ENCODE results near the gene SLC16A1.
A peak's percentile ranks its signal among the peaks of the same experiment; 100 is the strongest.
"Not testable (repeated sequence)": the region's sequence is repeated elsewhere in the genome, so short reads cannot be mapped to it uniquely, and the experiment has no call there.

Gene SLC16A1

GRCh38 chr1:112995890-112996289, 39.9 kb upstream of the SLC16A1 start:
- Histone ChIP-seq H3K9me3 (no peaks in the 10 kb centered on the region), H3K27me3 (no peaks in the 10 kb centered on the region), H3K4me3 (no peak overlapping the region), H3K27ac (peak overlapping the region; percentile 55 to 79), H3K4me1 (peaks cover 0 to 62% (median 25%) of the 10 kb centered on the region in 4 donors), H3K36me3 (no peaks in the 10 kb centered on the region)
- intact Hi-C loops (cut with DNase I; ENCODE audit: low total_unique reads), result no loop called here
- DNase-seq, result no peak
- TF ChIP-seq, protein P1, sequence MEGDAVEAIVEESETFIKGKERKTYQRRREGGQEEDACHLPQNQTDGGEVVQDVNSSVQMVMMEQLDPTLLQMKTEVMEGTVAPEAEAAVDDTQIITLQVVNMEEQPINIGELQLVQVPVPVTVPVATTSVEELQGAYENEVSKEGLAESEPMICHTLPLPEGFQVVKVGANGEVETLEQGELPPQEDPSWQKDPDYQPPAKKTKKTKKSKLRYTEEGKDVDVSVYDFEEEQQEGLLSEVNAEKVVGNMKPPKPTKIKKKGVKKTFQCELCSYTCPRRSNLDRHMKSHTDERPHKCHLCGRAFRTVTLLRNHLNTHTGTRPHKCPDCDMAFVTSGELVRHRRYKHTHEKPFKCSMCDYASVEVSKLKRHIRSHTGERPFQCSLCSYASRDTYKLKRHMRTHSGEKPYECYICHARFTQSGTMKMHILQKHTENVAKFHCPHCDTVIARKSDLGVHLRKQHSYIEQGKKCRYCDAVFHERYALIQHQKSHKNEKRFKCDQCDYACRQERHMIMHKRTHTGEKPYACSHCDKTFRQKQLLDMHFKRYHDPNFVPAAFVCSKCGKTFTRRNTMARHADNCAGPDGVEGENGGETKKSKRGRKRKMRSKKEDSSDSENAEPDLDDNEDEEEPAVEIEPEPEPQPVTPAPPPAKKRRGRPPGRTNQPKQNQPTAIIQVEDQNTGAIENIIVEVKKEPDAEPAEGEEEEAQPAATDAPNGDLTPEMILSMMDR (IDR thresholded peaks at IDR 0.05), result no peak

- H3K4me3 ChIP-seq; H3K27me3 ChIP-seq; DNase-seq; intact Hi-C loops (cut with DNase I; ENCODE audit: low total_unique reads); H3K36me3 ChIP-seq; H3K9me3 ChIP-seq: not testable (repeated sequence)
- peaks cover 0 to 62% (median 25%) of the 10 kb centered on the region in 4 donors for H3K4me1 ChIP-seq
- peak overlapping the region; percentile 55 to 79 for H3K27ac ChIP-seq
Observed at GRCh38 chr1:112995021-112995420, 39.0 kb upstream of the SLC16A1 start.

GRCh38 chr1:112992780-112993179, 36.8 kb upstream of the SLC16A1 start:
- H3K27me3 ChIP-seq, result no peaks in the 10 kb centered on the region
- intact Hi-C loops (cut with DNase I; ENCODE audit: low total_unique reads), result no loop called here
- DNase-seq, result no peak
- no peaks in the 10 kb centered on the region for H3K36me3 ChIP-seq
- TF ChIP-seq, protein P1 (IDR thresholded peaks at IDR 0.05), result no peak
- no peaks in the 10 kb centered on the region for H3K9me3 ChIP-seq
- peaks cover 0 to 45% (median 12%) of the 10 kb centered on the region in 4 donors for H3K4me1 ChIP-seq
- H3K27ac ChIP-seq, result peak overlapping the region; percentile 20 to 55
- no peak overlapping the region for H3K4me3 ChIP-seq

- peaks cover 0 to 33% (median 3%) of the 10 kb centered on the region in 4 donors for H3K4me1 ChIP-seq
- intact Hi-C loops (cut with DNase I; ENCODE audit: low total_unique reads), result no loop called here
- no peak for DNase-seq
- no peak overlapping the region for H3K27ac ChIP-seq
- no peak overlapping the region for H3K4me3 ChIP-seq
- TF ChIP-seq, protein P1 (IDR thresholded peaks at IDR 0.05), result no peak
- no peaks in the 10 kb centered on the region for H3K9me3 ChIP-seq
- H3K27me3 ChIP-seq, result no peaks in the 10 kb centered on the region
- no peaks in the 10 kb centered on the region for H3K36me3 ChIP-seq
Observed at GRCh38 chr1:112991402-112992120, 35.6 kb upstream of the SLC16A1 start.

DNA sequence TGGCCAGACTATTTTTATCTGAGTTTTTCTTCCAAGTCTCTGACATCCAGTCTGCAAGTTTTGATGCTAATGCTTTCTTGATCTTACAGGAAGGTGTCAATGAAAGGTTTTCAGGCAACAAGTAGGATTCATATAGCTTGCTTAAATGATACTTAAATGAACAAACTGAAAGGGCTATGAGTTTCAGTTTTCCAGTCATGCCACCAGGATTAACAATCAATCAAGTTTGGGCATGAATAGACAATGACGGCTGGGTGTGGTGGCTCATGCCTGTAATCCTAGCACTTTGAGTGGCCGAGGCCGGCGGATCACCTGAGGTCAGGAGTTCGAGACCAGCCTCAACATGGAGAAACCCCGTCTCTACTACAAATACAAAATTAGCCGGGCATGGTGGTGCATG, 34.3 kb upstream of the SLC16A1 start:
- Histone ChIP-seq H3K4me1 (peaks cover 0 to 21% (median under 1%) of the 10 kb centered on the region in 4 donors), H3K27me3 (no peaks in the 10 kb centered on the region), H3K9me3 (no peaks in the 10 kb centered on the region), H3K36me3 (no peaks in the 10 kb centered on the region), H3K4me3 (no peak overlapping the region), H3K27ac (no peak overlapping the region)
- TF ChIP-seq, protein P1 (IDR thresholded peaks at IDR 0.05), result no peak
- no peak for DNase-seq
- intact Hi-C loops (cut with DNase I; ENCODE audit: low total_unique reads), result no loop called here

GRCh38 chr1:112988367-112988766, 32.4 kb upstream of the SLC16A1 start:
- Histone ChIP-seq H3K36me3 (no peaks in the 10 kb centered on the region), H3K27ac (no peak overlapping the region), H3K4me3 (no peak overlapping the region), H3K9me3 (no peaks in the 10 kb centered on the region), H3K27me3 (no peaks in the 10 kb centered on the region), H3K4me1 (peaks cover 0 to 2% (median 0%) of the 10 kb centered on the region in 4 donors)
- no peak for DNase-seq
- intact Hi-C loops (cut with DNase I; ENCODE audit: low total_unique reads), result no loop called here
- TF ChIP-seq, protein P1 (IDR thresholded peaks at IDR 0.05), result no peak
